ES-I3 (cell line): Measurements from ENCODE around the gene TBC1D14.

ENCODE experiments used
- H3K36me3 ChIP-seq: 2 replicates; pipeline ENCODE4 v1.6.1; 2013; ENCODE audit warnings: mild to moderate bottlenecking, low read length, control low read depth, moderate library complexity; ENCODE audit not compliant: insufficient read depth
- H3K4me1 ChIP-seq: 2 replicates; pipeline ENCODE4 v1.6.1; 2013; ENCODE audit warnings: mild to moderate bottlenecking, control low read depth, low read length; ENCODE audit not compliant: insufficient read depth
- H3K9ac ChIP-seq: 2 replicates; pipeline ENCODE4 v1.6.1; 2013; ENCODE audit warnings: low read depth, mild to moderate bottlenecking, low read length, moderate library complexity
- H3K9me3 ChIP-seq: 2 replicates; pipeline ENCODE4 v1.6.1; 2013; ENCODE audit warnings: mild to moderate bottlenecking, low read length, moderate library complexity; ENCODE audit not compliant: control insufficient read depth, insufficient read depth

The TBC1D14 gene, protein sequence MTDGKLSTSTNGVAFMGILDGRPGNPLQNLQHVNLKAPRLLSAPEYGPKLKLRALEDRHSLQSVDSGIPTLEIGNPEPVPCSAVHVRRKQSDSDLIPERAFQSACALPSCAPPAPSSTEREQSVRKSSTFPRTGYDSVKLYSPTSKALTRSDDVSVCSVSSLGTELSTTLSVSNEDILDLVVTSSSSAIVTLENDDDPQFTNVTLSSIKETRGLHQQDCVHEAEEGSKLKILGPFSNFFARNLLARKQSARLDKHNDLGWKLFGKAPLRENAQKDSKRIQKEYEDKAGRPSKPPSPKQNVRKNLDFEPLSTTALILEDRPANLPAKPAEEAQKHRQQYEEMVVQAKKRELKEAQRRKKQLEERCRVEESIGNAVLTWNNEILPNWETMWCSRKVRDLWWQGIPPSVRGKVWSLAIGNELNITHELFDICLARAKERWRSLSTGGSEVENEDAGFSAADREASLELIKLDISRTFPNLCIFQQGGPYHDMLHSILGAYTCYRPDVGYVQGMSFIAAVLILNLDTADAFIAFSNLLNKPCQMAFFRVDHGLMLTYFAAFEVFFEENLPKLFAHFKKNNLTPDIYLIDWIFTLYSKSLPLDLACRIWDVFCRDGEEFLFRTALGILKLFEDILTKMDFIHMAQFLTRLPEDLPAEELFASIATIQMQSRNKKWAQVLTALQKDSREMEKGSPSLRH

DNA sequence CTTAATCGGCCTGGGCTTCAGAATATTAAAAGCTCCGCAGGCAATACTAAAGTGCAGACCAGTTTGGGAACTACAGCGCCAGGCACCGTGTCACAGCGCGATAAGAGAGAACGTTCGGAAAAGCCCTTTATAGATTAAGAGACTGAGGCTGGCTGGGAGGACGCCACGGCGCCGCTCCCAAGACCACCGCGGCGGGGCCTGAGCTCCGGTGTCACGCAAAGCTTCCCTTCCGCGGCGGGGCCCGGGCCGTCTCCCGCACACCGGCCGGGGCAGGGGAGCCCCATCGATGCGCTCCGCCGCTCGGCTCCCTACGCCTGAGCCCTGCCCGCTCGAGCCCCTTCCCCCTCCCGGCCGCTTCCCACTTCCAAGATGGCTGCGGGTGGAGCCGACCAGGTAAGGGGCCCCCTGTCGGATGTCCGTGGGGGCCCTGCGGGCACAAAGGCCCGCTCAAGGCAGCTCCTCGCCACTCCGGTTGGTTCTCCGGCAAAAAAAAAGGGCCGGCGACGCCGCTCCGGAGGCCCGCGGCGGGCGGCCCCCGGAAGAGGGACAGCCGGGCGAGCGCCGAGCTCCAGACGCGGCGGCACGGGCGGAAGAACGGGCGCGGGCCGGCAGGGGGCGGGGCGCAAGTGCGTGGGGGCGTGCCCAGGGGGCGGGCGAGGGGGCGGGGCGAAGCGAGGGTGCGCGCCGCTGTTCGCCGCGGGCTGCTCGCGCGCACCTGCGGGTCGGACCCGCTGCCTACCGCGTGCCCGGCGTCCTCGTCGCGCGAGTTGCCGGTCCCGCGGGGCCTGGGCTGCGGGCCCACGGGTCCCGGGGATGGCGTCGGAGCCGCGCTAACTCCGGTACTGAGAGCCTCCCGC, at the start of gene TBC1D14:
TBC1D14 (plus strand) TSS at position 714 of the 857 bp plus-strand sequence. CDS start 13,564 bp downstream, outside the sequence.
- no peaks in the 10 kb centered on the region for H3K9me3 ChIP-seq
- peaks cover 14% of the 10 kb centered on the region; the same call in 1 of the 2 replicates for H3K4me1 ChIP-seq
- no peaks in the 10 kb centered on the region for H3K36me3 ChIP-seq
- peak within 1 kb of the TSS; percentile 90 for H3K9ac ChIP-seq

- H3K9ac ChIP-seq, result no peak overlapping the region
- H3K36me3 ChIP-seq, result peaks cover 10% of the 10 kb centered on the region; the same call in 1 of the 2 replicates
- no peaks in the 10 kb centered on the region for H3K9me3 ChIP-seq
- H3K4me1 ChIP-seq, result no peaks in the 10 kb centered on the region
Observed at GRCh38 chr4:6868386-6868785, 41.2 kb upstream of the TBC1D14 start.

DNA sequence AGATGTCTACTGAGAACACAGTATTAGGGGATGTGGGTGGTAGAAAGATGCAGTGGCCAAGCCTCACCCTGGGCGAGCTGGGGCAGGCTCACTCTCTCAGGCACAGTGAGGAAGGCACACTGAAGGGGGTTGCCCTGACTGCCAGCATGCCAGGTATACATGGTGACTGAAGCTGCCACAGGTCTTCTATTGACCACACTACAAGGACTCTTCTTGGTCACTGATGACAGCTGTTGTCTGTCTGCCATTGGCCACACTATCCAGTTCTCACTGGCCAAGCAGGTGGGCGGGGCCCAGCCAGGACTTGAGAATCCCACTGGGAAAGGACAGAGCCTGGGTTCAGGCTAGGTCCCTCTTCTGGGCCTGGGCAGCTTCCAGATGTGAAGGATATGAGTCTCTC, 39.7 kb upstream of the TBC1D14 start:
- Histone ChIP-seq H3K9ac (no peak overlapping the region), H3K4me1 (no peaks in the 10 kb centered on the region), H3K36me3 (peaks cover 5% of the 10 kb centered on the region; the same call in 1 of the 2 replicates), H3K9me3 (no peaks in the 10 kb centered on the region)

GRCh38 chr4:6873291-6873690, 36.3 kb upstream of the TBC1D14 start:
- H3K36me3 ChIP-seq, result peaks cover 9% of the 10 kb centered on the region
- H3K9ac ChIP-seq, result no peak overlapping the region
- peaks cover 7% of the 10 kb centered on the region; the same call in 1 of the 2 replicates for H3K4me1 ChIP-seq
- no peaks in the 10 kb centered on the region for H3K9me3 ChIP-seq

DNA sequence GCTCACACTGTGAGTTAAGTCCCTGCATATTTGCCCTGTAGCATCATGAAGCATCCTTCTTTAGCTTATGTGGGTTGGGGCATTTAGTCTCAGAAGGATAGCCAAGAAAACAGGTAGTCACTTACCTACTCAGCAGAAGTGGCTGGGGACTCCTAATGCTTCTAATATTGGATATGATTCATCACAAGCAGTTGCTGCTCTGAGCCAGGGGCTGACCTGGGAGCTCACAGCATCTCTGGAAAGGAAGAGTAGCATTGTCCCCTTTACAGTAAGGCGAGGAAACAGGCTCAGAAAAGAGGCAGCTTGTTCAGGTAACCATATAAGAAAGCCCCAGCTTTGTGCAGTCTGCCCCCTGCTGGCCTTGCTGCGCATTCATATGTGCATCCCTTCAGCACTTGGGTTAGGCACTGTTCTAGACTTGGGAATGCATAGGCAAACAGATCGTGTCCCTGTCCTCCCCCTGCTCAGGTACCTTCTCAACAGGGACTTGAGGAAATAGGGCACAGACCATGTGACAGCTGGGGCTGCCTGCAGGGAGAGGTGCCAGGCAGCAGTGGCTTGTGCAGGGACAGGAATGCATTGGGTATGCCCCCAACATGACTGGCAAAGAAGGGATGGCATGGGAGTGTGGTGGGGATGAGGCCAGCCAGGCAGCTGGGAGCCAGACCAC, 35.7 kb upstream of the TBC1D14 start:
- Histone ChIP-seq H3K9me3 (no peaks in the 10 kb centered on the region), H3K36me3 (peaks cover 9% of the 10 kb centered on the region), H3K4me1 (peaks cover 7% of the 10 kb centered on the region; the same call in 1 of the 2 replicates), H3K9ac (no peak overlapping the region)

DNA sequence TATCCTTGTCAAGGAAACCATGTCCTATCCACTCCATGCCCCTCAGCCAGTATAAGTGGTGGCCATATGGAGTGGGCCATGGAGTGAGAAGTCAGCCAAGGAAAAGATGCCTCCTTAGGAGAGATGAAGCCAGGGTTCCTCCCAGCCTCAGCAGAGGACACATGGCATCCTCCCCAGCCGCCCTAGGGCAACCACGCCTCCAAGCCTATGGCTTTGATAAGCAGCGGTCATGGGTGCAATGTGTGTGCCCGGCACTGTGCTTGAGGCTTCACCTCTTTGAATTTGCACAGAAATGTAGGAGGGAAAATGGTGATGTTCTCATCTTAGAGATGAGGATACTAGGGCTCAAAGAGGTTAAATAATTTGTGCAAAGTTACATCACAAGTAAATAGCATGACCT, 34.6 kb upstream of the TBC1D14 start:
- H3K9ac ChIP-seq, result no peak overlapping the region
- H3K9me3 ChIP-seq, result no peaks in the 10 kb centered on the region
- peaks cover 9% of the 10 kb centered on the region for H3K36me3 ChIP-seq
- H3K4me1 ChIP-seq, result peaks cover 7% of the 10 kb centered on the region; the same call in 1 of the 2 replicates

DNA sequence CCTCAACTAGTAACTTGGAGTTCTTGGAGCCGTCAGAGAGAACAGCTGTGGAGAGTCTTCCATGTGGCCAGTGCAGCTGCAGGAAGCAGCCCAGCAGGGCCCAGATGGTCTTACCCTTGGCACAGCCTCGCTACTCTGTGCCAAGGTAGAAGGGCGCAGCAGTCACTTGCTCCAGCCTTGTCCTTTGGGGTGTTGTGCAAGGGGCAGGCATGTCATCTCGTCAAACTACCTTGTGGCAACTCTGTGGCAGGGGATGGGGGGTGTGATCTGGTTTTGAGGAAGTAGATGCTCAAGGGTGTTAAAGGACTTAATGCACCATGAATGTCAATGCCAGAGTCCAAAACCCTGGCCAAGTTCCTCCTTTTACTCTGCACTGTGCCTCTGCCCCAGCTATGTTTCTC, 34.2 kb upstream of the TBC1D14 start:
- Histone ChIP-seq H3K9me3 (no peaks in the 10 kb centered on the region), H3K9ac (no peak overlapping the region), H3K36me3 (peaks cover 9% of the 10 kb centered on the region), H3K4me1 (peaks cover 7% of the 10 kb centered on the region; the same call in 1 of the 2 replicates)

- peaks cover 12% of the 10 kb centered on the region for H3K36me3 ChIP-seq
- H3K4me1 ChIP-seq, result peaks cover 7% of the 10 kb centered on the region; the same call in 1 of the 2 replicates
- H3K9ac ChIP-seq, result no peak overlapping the region; the same call in 1 of the 2 replicates
- no peaks in the 10 kb centered on the region for H3K9me3 ChIP-seq
Observed at GRCh38 chr4:6876440-6876839, 33.2 kb upstream of the TBC1D14 start.

- no peaks in the 10 kb centered on the region for H3K9me3 ChIP-seq
- no peak overlapping the region for H3K9ac ChIP-seq
- peaks cover 11% of the 10 kb centered on the region for H3K36me3 ChIP-seq
- peaks cover 7% of the 10 kb centered on the region; the same call in 1 of the 2 replicates for H3K4me1 ChIP-seq
Observed at GRCh38 chr4:6877067-6877466, 32.6 kb upstream of the TBC1D14 start.

GRCh38 chr4:6878451-6879059, 31.1 kb upstream of the TBC1D14 start:
- H3K36me3 ChIP-seq, result peaks cover 9% of the 10 kb centered on the region
- no peak overlapping the region for H3K9ac ChIP-seq
- H3K4me1 ChIP-seq, result peaks cover 7% of the 10 kb centered on the region; the same call in 1 of the 2 replicates
- H3K9me3 ChIP-seq, result no peaks in the 10 kb centered on the region

GRCh38 chr4:6880691-6881090, 28.9 kb upstream of the TBC1D14 start:
- H3K9me3 ChIP-seq, result no peaks in the 10 kb centered on the region
- peaks cover 12% of the 10 kb centered on the region for H3K4me1 ChIP-seq
- peaks cover 5% of the 10 kb centered on the region for H3K36me3 ChIP-seq

DNA sequence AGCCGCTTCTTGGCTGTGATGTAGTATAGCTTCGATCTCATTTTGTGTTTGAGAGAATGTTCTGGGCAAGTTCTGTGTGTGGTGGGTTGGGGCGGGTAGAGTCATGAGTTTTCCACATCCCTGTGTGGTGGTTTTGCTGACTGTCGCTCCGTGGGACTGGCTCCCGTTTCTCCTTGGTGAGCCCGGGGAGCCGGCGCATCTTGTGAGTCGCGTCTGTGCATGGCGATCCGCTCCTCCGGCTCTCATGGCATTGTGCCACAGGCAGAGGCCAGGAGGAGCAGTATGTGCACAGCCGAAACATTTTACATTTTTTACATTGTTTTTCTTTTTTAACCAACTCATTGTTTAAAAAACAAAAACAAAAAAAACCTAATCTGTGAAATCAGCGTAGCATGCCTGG, 27.7 kb upstream of the TBC1D14 start:
- Histone ChIP-seq H3K4me1 (peaks cover 9% of the 10 kb centered on the region), H3K9ac (no peak overlapping the region), H3K36me3 (peaks cover 5% of the 10 kb centered on the region), H3K9me3 (no peaks in the 10 kb centered on the region)

More at GRCh38 chr4:6880691-6881090, 28.9 kb upstream of the TBC1D14 start:
- no peak overlapping the region for H3K9ac ChIP-seq

- H3K9me3 ChIP-seq, result no peaks in the 10 kb centered on the region
- peaks cover 5% of the 10 kb centered on the region; the same call in 1 of the 2 replicates for H3K36me3 ChIP-seq
- H3K9ac ChIP-seq, result no peak overlapping the region
- peaks cover 9% of the 10 kb centered on the region for H3K4me1 ChIP-seq
Observed at GRCh38 chr4:6884341-6884870, 25.2 kb upstream of the TBC1D14 start.
